Trophoblast cell (in vitro differentiated cells and primary cell): Measurements from ENCODE around the gene ATG14.

ENCODE experiments used
- DNase-seq, 2 donors: peaks; one replicate each; pipeline ENCODE4 v3.0.0-alpha.2; 2016
- H2AFZ ChIP-seq: 2 replicates; pipeline ENCODE4 v1.6.1; 2013; ENCODE audit warnings: low read length, moderate library complexity, mild to moderate bottlenecking; ENCODE audit not compliant: insufficient read depth, poor library complexity
- H2AK5ac ChIP-seq: 2 replicates; pipeline ENCODE4 v1.6.1; 2013; ENCODE audit warnings: mild to moderate bottlenecking, low read length
- H2BK120ac ChIP-seq: 2 replicates; pipeline ENCODE4 v1.6.1; 2013; ENCODE audit warnings: low read length, mild to moderate bottlenecking, moderate library complexity; ENCODE audit not compliant: insufficient read depth, poor library complexity
- H2BK12ac ChIP-seq: 2 replicates; pipeline ENCODE4 v1.6.1; 2013; ENCODE audit warnings: mild to moderate bottlenecking, low read length, moderate library complexity
- H2BK5ac ChIP-seq: 2 replicates; pipeline ENCODE4 v1.6.1; 2013; ENCODE audit warnings: low read length, low read depth, moderate library complexity, mild to moderate bottlenecking; ENCODE audit not compliant: poor library complexity
- H3K14ac ChIP-seq: 2 replicates; pipeline ENCODE4 v1.6.1; 2013; ENCODE audit warnings: mild to moderate bottlenecking, low read length
- H3K18ac ChIP-seq: 2 replicates; pipeline ENCODE4 v1.6.1; 2013; ENCODE audit warnings: mild to moderate bottlenecking, low read length
- H3K23ac ChIP-seq: 2 replicates; pipeline ENCODE4 v1.6.1; 2013; ENCODE audit warnings: low read length
- H3K27ac ChIP-seq: 2 replicates; pipeline ENCODE4 v1.5.1; 2013; ENCODE audit warnings: low read depth, mild to moderate bottlenecking, inconsistent platforms, low read length, moderate library complexity
- H3K27me3 ChIP-seq: 2 replicates; pipeline ENCODE4 v1.6.1; 2013; ENCODE audit warnings: inconsistent platforms, mild to moderate bottlenecking, low read length, moderate library complexity; ENCODE audit not compliant: insufficient read depth
- H3K36me3 ChIP-seq, 2 experiments: 1 replicate in 1 of 2; 2 replicates in 1 of 2; pipeline ENCODE4 v1.6.1; 2013; ENCODE audit warnings: low read length in 2 of 2, mild to moderate bottlenecking in 2 of 2, moderate library complexity in 1 of 2; ENCODE audit not compliant: insufficient read depth in 2 of 2, control insufficient read depth in 1 of 2
- H3K4ac ChIP-seq: 2 replicates; pipeline ENCODE4 v1.6.1; 2013; ENCODE audit warnings: low read depth, mild to moderate bottlenecking, low read length, moderate library complexity
- H3K4me1 ChIP-seq, 2 experiments: 1 replicate in 1 of 2; 2 replicates in 1 of 2; pipeline ENCODE4 v1.6.1; 2013; ENCODE audit warnings: low read length in 2 of 2, mild to moderate bottlenecking in 2 of 2, moderate library complexity in 1 of 2; ENCODE audit not compliant: insufficient read depth in 2 of 2, control insufficient read depth in 1 of 2
- H3K4me2 ChIP-seq: 2 replicates; pipeline ENCODE4 v1.6.1; 2013; ENCODE audit warnings: inconsistent platforms, mild to moderate bottlenecking, low read length, moderate library complexity
- H3K4me3 ChIP-seq: 2 replicates; pipeline ENCODE4 v1.5.1; 2013; ENCODE audit warnings: mild to moderate bottlenecking, low read depth, low read length, inconsistent platforms
- H3K79me1 ChIP-seq: one replicate; pipeline ENCODE4 v1.6.1; 2013; ENCODE audit warnings: low read length
- H3K79me2 ChIP-seq: 2 replicates; pipeline ENCODE4 v1.6.1; 2013; ENCODE audit warnings: low read length, mild to moderate bottlenecking; ENCODE audit not compliant: control insufficient read depth, insufficient read depth, poor library complexity
- H3K9ac ChIP-seq: 2 replicates; pipeline ENCODE4 v1.6.1; 2013; ENCODE audit warnings: mild to moderate bottlenecking, low read length
- H3K9me3 ChIP-seq: 2 replicates; pipeline ENCODE4 v1.6.1; 2013; ENCODE audit warnings: low read depth, mild to moderate bottlenecking, control low read depth, inconsistent platforms, low read length; ENCODE audit not compliant: insufficient read depth
- H4K12ac ChIP-seq: 2 replicates; pipeline ENCODE4 v1.6.1; 2013; ENCODE audit warnings: low read depth, mild to moderate bottlenecking, low read length, moderate library complexity
- H4K8ac ChIP-seq: 2 replicates; pipeline ENCODE4 v1.6.1; 2013; ENCODE audit warnings: low read depth, mild to moderate bottlenecking, low read length, moderate library complexity
- H4K91ac ChIP-seq: one replicate; pipeline ENCODE4 v1.6.1; 2013; ENCODE audit warnings: low read depth, mild to moderate bottlenecking, low read length, moderate library complexity
- WGBS: extraction: QIAGEN DNeasy Blood & Tissue Kit; methylation state at CpG from one replicate; pipeline ENCODE4 v1.1.7; 2013; ENCODE audit warnings: missing lambda C conversion rate; ENCODE audit not compliant: insufficient read length, insufficient coverage; ENCODE audit errors: extremely low coverage; 5-methylcytosine and 5-hydroxymethylcytosine counted together

Gene ATG14

DNA sequence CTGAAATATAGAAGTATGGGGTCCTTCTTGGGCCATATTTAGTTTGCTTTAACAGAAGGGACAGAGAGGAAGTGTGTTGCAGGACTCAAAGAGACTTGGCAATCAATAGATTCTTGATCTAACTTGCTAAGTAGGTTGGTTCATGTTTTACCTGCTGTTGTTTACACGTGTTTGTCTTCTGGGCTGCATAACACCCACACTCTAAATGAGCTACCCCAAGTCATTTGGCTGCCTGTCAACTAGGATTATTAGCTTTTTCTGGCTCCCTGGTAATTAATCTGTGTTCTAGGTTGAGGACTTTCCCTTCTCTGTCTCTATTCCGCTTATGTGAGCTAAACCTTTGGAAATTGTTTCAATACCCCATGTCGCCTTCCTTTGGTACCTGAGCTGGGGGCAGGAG lies 38.9 kb upstream of the ATG14 start:
- H3K9me3 ChIP-seq = no peaks in the 10 kb centered on the region
- no peak overlapping the region for H4K91ac ChIP-seq
- no peak overlapping the region for H2BK12ac ChIP-seq
- no peak overlapping the region for H3K27ac ChIP-seq
- H3K9ac ChIP-seq = no peak overlapping the region
- H2AFZ ChIP-seq = no peak overlapping the region
- no peak overlapping the region for H3K4ac ChIP-seq
- H3K79me2 ChIP-seq = no peaks in the 10 kb centered on the region
- H3K4me1 ChIP-seq = peaks cover 8% of the 10 kb centered on the region in 2 experiments
- H2BK5ac ChIP-seq = no peak overlapping the region
- no peaks in the 10 kb centered on the region for H3K36me3 ChIP-seq
- no peaks in the 10 kb centered on the region for H3K27me3 ChIP-seq
- H3K79me1 ChIP-seq = peaks cover 2% of the 10 kb centered on the region
- no peak overlapping the region for H2AK5ac ChIP-seq
- H3K18ac ChIP-seq = no peak overlapping the region
- no peak overlapping the region for H4K8ac ChIP-seq
- no peak overlapping the region for H3K23ac ChIP-seq
- WGBS = no CpG with 5 or more reads among the region's 3 CpGs
- H2BK120ac ChIP-seq = no peak overlapping the region
- H3K14ac ChIP-seq = no peak overlapping the region
- no peak overlapping the region for H4K12ac ChIP-seq
- DNase-seq = no peak
- no peak overlapping the region for H3K4me3 ChIP-seq
- no peak overlapping the region for H3K4me2 ChIP-seq

DNA sequence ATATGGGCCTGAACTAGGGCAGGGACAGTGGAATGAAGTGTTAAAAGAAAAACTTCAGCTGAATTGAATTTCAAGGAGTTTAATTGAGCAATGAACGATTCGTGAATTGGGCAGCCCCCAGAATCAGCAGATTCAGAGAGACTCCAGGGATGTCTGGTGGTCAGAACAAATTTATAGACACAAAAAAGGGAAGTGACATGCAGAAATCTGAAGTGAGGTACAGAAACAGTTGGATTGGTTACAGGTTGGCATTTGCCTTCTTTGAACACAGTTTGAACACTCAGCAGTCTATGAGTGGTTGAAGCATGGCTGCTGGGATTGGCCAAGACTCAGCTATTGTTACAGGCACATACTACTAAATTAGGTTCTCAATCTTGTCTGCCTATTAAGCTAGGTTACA lies 38.5 kb upstream of the ATG14 start:
- Histone ChIP-seq H2AK5ac (no peak overlapping the region), H3K14ac (no peak overlapping the region), H3K4me2 (no peak overlapping the region), H2BK120ac (no peak overlapping the region), H3K36me3 (no peaks in the 10 kb centered on the region), H3K79me1 (peaks cover 2% of the 10 kb centered on the region), H2BK5ac (no peak overlapping the region), H3K18ac (no peak overlapping the region), H4K8ac (no peak overlapping the region), H4K91ac (no peak overlapping the region), H3K4me3 (no peak overlapping the region), H2AFZ (no peak overlapping the region), H3K23ac (no peak overlapping the region), H3K27me3 (no peaks in the 10 kb centered on the region), H3K9me3 (no peaks in the 10 kb centered on the region), H3K79me2 (no peaks in the 10 kb centered on the region), H3K4me1 (peaks cover 7 to 8% of the 10 kb centered on the region in 2 experiments), H3K4ac (no peak overlapping the region), H3K27ac (no peak overlapping the region), H4K12ac (no peak overlapping the region), H3K9ac (no peak overlapping the region), H2BK12ac (no peak overlapping the region)
- WGBS = no CpG with 5 or more reads among the region's 2 CpGs
- no peak for DNase-seq

DNA sequence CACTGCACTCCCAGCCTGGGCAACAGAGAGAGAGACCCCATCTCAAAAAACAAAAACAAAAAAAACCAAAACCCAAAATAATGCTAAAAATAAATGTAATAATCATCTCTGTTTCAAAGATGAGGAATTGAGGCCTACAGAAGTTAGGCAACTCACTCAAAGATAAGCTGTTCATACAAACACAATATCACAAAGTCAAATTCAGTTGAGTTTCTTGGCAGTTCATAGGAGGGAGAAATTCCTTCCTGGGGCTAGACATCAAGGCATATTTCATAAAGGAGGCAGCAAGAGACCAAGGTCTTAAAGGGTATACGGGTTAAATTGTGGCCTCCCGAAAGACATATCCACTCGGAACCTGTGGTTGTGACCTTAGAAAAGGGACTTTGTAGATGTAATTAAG lies 37.5 kb upstream of the ATG14 start:
- DNase-seq = no peak
- no peak overlapping the region for H3K4me3 ChIP-seq
- no CpG with 5 or more reads among the region's 3 CpGs for WGBS
- H4K8ac ChIP-seq = no peak overlapping the region
- no peaks in the 10 kb centered on the region for H3K79me2 ChIP-seq
- no peak overlapping the region for H3K14ac ChIP-seq
- H3K36me3 ChIP-seq = no peaks in the 10 kb centered on the region
- no peak overlapping the region for H2AFZ ChIP-seq
- H4K12ac ChIP-seq = no peak overlapping the region
- H3K27ac ChIP-seq = no peak overlapping the region
- no peak overlapping the region for H2BK12ac ChIP-seq
- no peak overlapping the region for H3K23ac ChIP-seq
- H3K4ac ChIP-seq = no peak overlapping the region
- no peak overlapping the region for H2BK5ac ChIP-seq
- H3K9ac ChIP-seq = no peak overlapping the region
- peaks cover 2% of the 10 kb centered on the region for H3K79me1 ChIP-seq
- no peak overlapping the region for H3K4me2 ChIP-seq
- H2AK5ac ChIP-seq = no peak overlapping the region
- H4K91ac ChIP-seq = no peak overlapping the region
- no peaks in the 10 kb centered on the region for H3K27me3 ChIP-seq
- no peaks in the 10 kb centered on the region for H3K4me1 ChIP-seq
- H3K9me3 ChIP-seq = no peaks in the 10 kb centered on the region
- H3K18ac ChIP-seq = no peak overlapping the region
- H2BK120ac ChIP-seq = no peak overlapping the region

DNA sequence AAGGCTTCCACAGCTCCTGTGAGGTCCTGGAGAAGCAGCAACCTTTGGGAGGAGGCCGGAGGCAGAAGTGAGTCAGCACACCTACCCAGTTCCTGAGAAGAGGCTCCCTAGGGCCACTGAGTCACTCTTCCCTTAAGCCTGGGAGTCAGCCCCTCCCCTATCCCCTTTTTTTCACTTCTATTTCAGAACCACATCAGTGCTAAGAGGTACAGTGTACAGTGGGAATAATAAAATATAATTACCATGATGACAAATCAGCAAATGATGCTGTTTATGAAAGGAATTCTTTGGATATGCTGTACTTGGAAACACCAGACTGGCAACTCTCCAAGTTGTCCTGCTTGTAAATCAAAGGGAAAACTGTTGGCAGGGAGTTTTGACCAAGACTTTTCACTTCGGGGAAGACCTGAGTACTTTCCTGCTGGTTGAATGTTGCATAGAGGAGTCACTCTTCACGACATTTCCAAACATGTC lies 36.5 kb upstream of the ATG14 start:
- Histone ChIP-seq H3K9me3 (no peaks in the 10 kb centered on the region), H3K27ac (no peak overlapping the region), H3K4me2 (no peak overlapping the region), H3K36me3 (no peaks in the 10 kb centered on the region), H3K23ac (no peak overlapping the region), H2BK12ac (no peak overlapping the region), H2BK5ac (no peak overlapping the region), H3K79me2 (no peaks in the 10 kb centered on the region), H3K14ac (no peak overlapping the region), H3K27me3 (no peaks in the 10 kb centered on the region), H3K4ac (no peak overlapping the region), H4K91ac (no peak overlapping the region), H4K8ac (peak overlapping the region; percentile 61), H3K4me3 (no peak overlapping the region), H2AFZ (no peak overlapping the region), H4K12ac (no peak overlapping the region), H3K4me1 (no peaks in the 10 kb centered on the region), H3K18ac (no peak overlapping the region), H2BK120ac (no peak overlapping the region), H2AK5ac (no peak overlapping the region), H3K9ac (no peak overlapping the region), H3K79me1 (no peaks in the 10 kb centered on the region)
- no CpG with 5 or more reads among the region's 3 CpGs for WGBS
- DNase-seq = peak; percentile 89 to 96
